Measurements from ENCODE around the gene SCLY. TPM values are rescaled to one million over a fixed set of nuclear protein-coding genes. Genes with fewer than 3 reads are reported as not detected.

Gene SCLY
- total and polyA plus RNA-seq, 12 donors = 8.3 to 14.5 (median 11.4) TPM

GRCh38 chr2:238096311-238097011 is 35.7 kb downstream of the SCLY start:
- no peak overlapping the region for H3K4me3 ChIP-seq
- no peaks in the 10 kb centered on the region for H3K9me3 ChIP-seq
- 90 to 91% methylated on average over 22 of the region's 22 CpGs for WGBS, 2 donors
- intact Hi-C loops (cut with DNase I) = no loop called here
- peaks cover 0 to 13% (median 0%) of the 10 kb centered on the region in 9 donors for H3K4me1 ChIP-seq
- ATAC-seq (no peak), DNase-seq (no peak)
- H3K27me3 ChIP-seq = no peaks in the 10 kb centered on the region
- no peak for TF ChIP-seq CTCF (IDR thresholded peaks at IDR 0.05)
- H3K27ac ChIP-seq = no peak overlapping the region
- no peaks in the 10 kb centered on the region for H3K36me3 ChIP-seq

GRCh38 chr2:238097201-238097987 is 36.6 kb downstream of the SCLY start:
- DNase-seq (no peak), ATAC-seq (no peak)
- peaks cover 0 to 13% (median 0%) of the 10 kb centered on the region in 9 donors for H3K4me1 ChIP-seq
- H3K27ac ChIP-seq = no peak overlapping the region
- H3K9me3 ChIP-seq = no peaks in the 10 kb centered on the region
- intact Hi-C loops (cut with DNase I) = no loop called here
- WGBS, 2 donors = 85 to 88% methylated on average over 19 of the region's 19 CpGs
- no peak overlapping the region for H3K4me3 ChIP-seq
- no peak for TF ChIP-seq CTCF (IDR thresholded peaks at IDR 0.05)
- no peaks in the 10 kb centered on the region for H3K27me3 ChIP-seq
- no peaks in the 10 kb centered on the region for H3K36me3 ChIP-seq

- peak; percentile 75 to 86 (median 84) for ATAC-seq
- no peak overlapping the region for H3K4me3 ChIP-seq
- peaks cover 0 to 13% (median 0%) of the 10 kb centered on the region in 9 donors for H3K4me1 ChIP-seq
- H3K27ac ChIP-seq = peak overlapping the region in 3 of 10 donors; percentile 6 to 73 (median 9)
- no peaks in the 10 kb centered on the region for H3K36me3 ChIP-seq
- WGBS, 2 donors = 76 to 79% methylated on average over 37 of the region's 37 CpGs
- intact Hi-C loops (cut with DNase I) = no loop called here
- DNase-seq = no peak
- H3K27me3 ChIP-seq = no peaks in the 10 kb centered on the region
- no peaks in the 10 kb centered on the region for H3K9me3 ChIP-seq
- TF ChIP-seq CTCF (IDR thresholded peaks at IDR 0.05) = no peak
These were observed 37.4 kb downstream of the SCLY start for GRCh38 chr2:238097988-238098871.

Measured in heart right ventricle (tissue), 16 donors.